Thyroid gland (tissue), 4 donors: ENCODE measurements around the gene BNC1.

Source experiments
- CTCF ChIP-seq, 6 experiments: fragments of 200-600 bp in 3 of 6; fragments of 450-650 bp in 3 of 6; sonication (generic) in 3 of 6; IDR thresholded peaks; one replicate each; pipeline ENCODE4 v1.5.1; 2016 to 2019; ENCODE audit warnings: antibody characterized with exemption in 6 of 6, mild to moderate bottlenecking in 2 of 6, inconsistent platforms in 1 of 6, moderate library complexity in 1 of 6
- POLR2A ChIP-seq, 2 donors: fragments of 450-650 bp; IDR thresholded peaks; one replicate each; pipeline ENCODE4 v1.6.1; 2017; ENCODE audit warnings: antibody characterized with exemption in 2 of 2, mild to moderate bottlenecking in 2 of 2, moderate library complexity in 1 of 2

- TF ChIP-seq CTCF (IDR thresholded peaks at IDR 0.05) (no peak), POLR2A (IDR thresholded peaks at IDR 0.05) (no peak)
Observed at GRCh38 chr15:83219026-83219425, 65.4 kb downstream of the BNC1 start.
